PFSK-1 (cell line): ENCODE results near the gene M6PR.

Experiments
- FOXP2 ChIP-seq: optimal IDR thresholded peaks from 2 replicates; pipeline ENCODE3; 2011; ENCODE audit warnings: borderline replicate concordance, control low read depth, inconsistent platforms; ENCODE audit not compliant: insufficient read depth; ENCODE audit errors: extremely low read length, extremely low read depth
- POLR2AphosphoS5 ChIP-seq: IDR thresholded peaks from 2 replicates; pipeline ENCODE4 v1.6.1; 2012; ENCODE audit warnings: low read depth, mild to moderate bottlenecking, control low read depth, low read length, moderate library complexity
- REST ChIP-seq, 2 experiments: IDR thresholded peaks; 2 replicates each; pipeline versions ENCODE4 v1.6.1 to v1.8.0; 2011 to 2012; ENCODE audit warnings: low read depth in 2 of 2, low read length in 2 of 2, control low read depth in 1 of 2, inconsistent platforms in 1 of 2, mild to moderate bottlenecking in 1 of 2, moderate library complexity in 1 of 2; ENCODE audit not compliant: insufficient read depth in 1 of 2
- SIN3A ChIP-seq: IDR thresholded peaks from 2 replicates; pipeline ENCODE4 v1.6.1; 2012; ENCODE audit warnings: mild to moderate bottlenecking, low read length, moderate library complexity, borderline replicate concordance; ENCODE audit not compliant: insufficient read depth
- TAF1 ChIP-seq: IDR thresholded peaks from 2 replicates; pipeline ENCODE4 v1.6.1; 2012; ENCODE audit warnings: low read length, control low read depth, borderline replicate concordance; ENCODE audit not compliant: insufficient read depth

M6PR gene

GRCh38 chr12:8922544-8922943, 26.9 kb downstream of the M6PR start:
- TF ChIP-seq FOXP2: no peak
- TF ChIP-seq SIN3A: no peak
- no peak for TF ChIP-seq REST (IDR thresholded peaks at IDR 0.05; ENCODE audit: insufficient read depth in 1 of 2, low read depth in 2 of 2, low read length in 2 of 2)

- TF ChIP-seq REST (IDR thresholded peaks at IDR 0.05; ENCODE audit: insufficient read depth in 1 of 2, low read depth in 2 of 2, low read length in 2 of 2) (no peak), FOXP2 (no peak), SIN3A (no peak), POLR2AphosphoS5 (no peak), TAF1 (no peak)
Measured at GRCh38 chr12:8917751-8918150, 31.7 kb downstream of the M6PR start.

- TF ChIP-seq FOXP2 (no peak), TAF1 (no peak), REST (IDR thresholded peaks at IDR 0.05; ENCODE audit: insufficient read depth in 1 of 2, low read depth in 2 of 2, low read length in 2 of 2) (no peak), POLR2AphosphoS5 (no peak), SIN3A (no peak)
Measured at GRCh38 chr12:8917031-8917430, 32.4 kb downstream of the M6PR start.

GRCh38 chr12:8916154-8916553, 33.3 kb downstream of the M6PR start:
- TF ChIP-seq REST (IDR thresholded peaks at IDR 0.05; ENCODE audit: insufficient read depth in 1 of 2, low read depth in 2 of 2, low read length in 2 of 2): no peak
- no peak for TF ChIP-seq SIN3A
- no peak for TF ChIP-seq TAF1
- TF ChIP-seq FOXP2: no peak
- no peak for TF ChIP-seq POLR2AphosphoS5

GRCh38 chr12:8914716-8915526, 34.5 kb downstream of the M6PR start:
- no peak for TF ChIP-seq TAF1
- no peak for TF ChIP-seq POLR2AphosphoS5
- no peak for TF ChIP-seq REST (IDR thresholded peaks at IDR 0.05; ENCODE audit: insufficient read depth in 1 of 2, low read depth in 2 of 2, low read length in 2 of 2)
- no peak for TF ChIP-seq FOXP2
- TF ChIP-seq SIN3A: no peak
